Nephron (organoid): Measurements from ENCODE around the gene CDH19.

Experiments used
- H3K27ac Mint-ChIP-seq, 3 experiments: 2 replicates each; pipeline ENCODE4 v1.8.0; 2020; ENCODE audit warnings: mixed read lengths in 3 of 3, mild to moderate bottlenecking in 2 of 3, moderate library complexity in 1 of 3
- H3K27me3 Mint-ChIP-seq: 2 replicates; pipeline ENCODE4 v1.8.0; 2021; ENCODE audit warnings: low read depth, mild to moderate bottlenecking, moderate library complexity, mixed read lengths
- H3K36me3 Mint-ChIP-seq: 2 replicates; pipeline ENCODE4 v1.8.0; 2020; ENCODE audit warnings: low read depth, mixed read lengths
- H3K4me1 Mint-ChIP-seq: 2 replicates; pipeline ENCODE4 v1.8.0; 2020; ENCODE audit warnings: mixed read lengths
- H3K4me3 Mint-ChIP-seq, 3 experiments: 2 replicates each; pipeline ENCODE4 v1.8.0; 2020; ENCODE audit warnings: mild to moderate bottlenecking in 3 of 3, mixed read lengths in 3 of 3, moderate library complexity in 2 of 3
- H3K9me3 Mint-ChIP-seq: 2 replicates; pipeline ENCODE4 v1.8.0; 2020; ENCODE audit warnings: mixed read lengths
- TF ChIP-seq, protein P1 (sequence below), 3 experiments: fragments of 200-600 bp; sonication (generic); IDR thresholded peaks; one replicate each; pipeline ENCODE4 v1.5.0; 2021; ENCODE audit warnings: antibody characterized with exemption in 3 of 3; ENCODE audit not compliant: unreplicated experiment in 3 of 3

CDH19 gene

DNA sequence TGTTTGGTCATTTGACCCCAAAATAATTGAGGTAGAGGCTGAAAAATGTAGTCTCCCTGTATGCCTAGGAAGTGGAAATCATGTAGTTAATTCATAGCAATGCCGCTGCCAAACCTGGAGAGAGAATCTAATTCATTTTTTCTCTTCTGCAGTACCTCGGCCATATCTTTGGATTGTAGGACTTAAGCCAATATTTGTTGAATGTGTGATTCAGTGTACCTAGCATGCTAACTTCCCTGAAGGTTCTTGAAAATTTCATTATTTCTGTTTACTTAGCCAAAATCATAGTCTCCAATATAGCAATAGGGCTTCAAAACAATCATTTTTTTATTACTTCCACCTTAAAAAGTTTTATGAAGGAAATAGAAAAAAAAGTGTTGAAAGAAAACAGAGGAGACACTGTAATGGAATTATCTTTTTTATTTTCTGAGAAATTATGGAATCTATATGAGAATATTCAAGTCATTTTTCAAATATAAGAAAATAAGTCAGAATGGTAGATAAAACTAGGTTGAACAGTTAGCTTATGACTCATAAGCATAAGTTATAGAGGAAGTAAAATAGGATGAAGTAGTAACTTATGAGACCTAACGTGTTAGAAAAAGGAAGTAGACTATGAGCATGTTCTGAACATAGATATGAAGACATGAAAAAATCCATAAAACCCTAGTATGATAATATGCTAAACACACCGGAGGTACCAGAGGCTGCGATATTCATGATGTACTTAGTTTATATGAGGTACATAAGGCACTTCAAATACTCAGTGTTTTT lies 35.2 kb upstream of the CDH19 start:
- TF ChIP-seq, protein P1, sequence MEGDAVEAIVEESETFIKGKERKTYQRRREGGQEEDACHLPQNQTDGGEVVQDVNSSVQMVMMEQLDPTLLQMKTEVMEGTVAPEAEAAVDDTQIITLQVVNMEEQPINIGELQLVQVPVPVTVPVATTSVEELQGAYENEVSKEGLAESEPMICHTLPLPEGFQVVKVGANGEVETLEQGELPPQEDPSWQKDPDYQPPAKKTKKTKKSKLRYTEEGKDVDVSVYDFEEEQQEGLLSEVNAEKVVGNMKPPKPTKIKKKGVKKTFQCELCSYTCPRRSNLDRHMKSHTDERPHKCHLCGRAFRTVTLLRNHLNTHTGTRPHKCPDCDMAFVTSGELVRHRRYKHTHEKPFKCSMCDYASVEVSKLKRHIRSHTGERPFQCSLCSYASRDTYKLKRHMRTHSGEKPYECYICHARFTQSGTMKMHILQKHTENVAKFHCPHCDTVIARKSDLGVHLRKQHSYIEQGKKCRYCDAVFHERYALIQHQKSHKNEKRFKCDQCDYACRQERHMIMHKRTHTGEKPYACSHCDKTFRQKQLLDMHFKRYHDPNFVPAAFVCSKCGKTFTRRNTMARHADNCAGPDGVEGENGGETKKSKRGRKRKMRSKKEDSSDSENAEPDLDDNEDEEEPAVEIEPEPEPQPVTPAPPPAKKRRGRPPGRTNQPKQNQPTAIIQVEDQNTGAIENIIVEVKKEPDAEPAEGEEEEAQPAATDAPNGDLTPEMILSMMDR (IDR thresholded peaks at IDR 0.05; ENCODE audit: unreplicated experiment in 3 of 3), result no peak
- Mint-ChIP-seq H3K4me3 (no peak overlapping the region), H3K4me1 (no peaks in the 10 kb centered on the region), H3K9me3 (no peaks in the 10 kb centered on the region), H3K36me3 (no peaks in the 10 kb centered on the region), H3K27me3 (no peaks in the 10 kb centered on the region), H3K27ac (no peak overlapping the region)

DNA sequence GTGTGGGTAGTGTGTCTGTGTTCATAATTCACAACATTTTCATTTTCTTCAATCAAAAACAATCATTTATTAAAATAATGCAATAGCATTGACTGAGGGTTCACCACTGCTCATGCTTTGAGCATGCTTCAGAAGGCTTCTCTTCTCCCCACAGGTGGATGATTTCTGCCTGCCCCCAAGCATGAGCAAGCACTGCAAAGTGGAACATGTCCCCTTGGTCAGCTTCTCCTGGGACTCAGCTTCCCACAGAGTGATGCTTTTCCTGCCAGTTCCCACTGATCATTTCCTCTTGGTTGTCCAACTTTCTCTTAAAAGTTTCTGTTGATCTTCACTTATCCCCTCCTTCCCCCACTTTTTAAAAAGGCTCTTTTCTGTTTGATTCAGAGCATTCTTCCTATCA lies 31.5 kb upstream of the CDH19 start:
- no peak overlapping the region for H3K4me3 Mint-ChIP-seq
- TF ChIP-seq, protein P1 (IDR thresholded peaks at IDR 0.05; ENCODE audit: unreplicated experiment in 3 of 3), result no peak
- H3K27me3 Mint-ChIP-seq, result no peaks in the 10 kb centered on the region
- no peaks in the 10 kb centered on the region for H3K4me1 Mint-ChIP-seq
- no peak overlapping the region for H3K27ac Mint-ChIP-seq
- H3K9me3 Mint-ChIP-seq, result no peaks in the 10 kb centered on the region
- H3K36me3 Mint-ChIP-seq, result no peaks in the 10 kb centered on the region

DNA sequence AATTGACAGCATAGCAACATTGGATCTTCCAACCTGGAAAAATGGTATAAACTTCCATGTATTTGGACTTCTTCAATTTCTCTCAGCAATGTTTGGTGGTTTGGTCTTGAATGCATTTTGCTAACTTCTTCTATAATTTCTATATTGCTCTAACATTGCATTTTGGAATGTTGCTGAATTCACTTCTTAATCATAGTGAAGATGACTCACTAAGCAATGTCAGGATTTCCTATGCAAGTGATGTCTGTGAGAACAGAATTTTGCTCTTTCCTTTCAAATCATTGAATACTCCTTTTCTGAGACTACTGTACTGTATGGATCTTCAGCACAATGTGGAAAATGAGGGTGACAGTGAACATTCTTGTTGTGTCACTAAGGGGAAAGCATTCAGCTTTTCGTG lies 28.9 kb upstream of the CDH19 start:
- H3K27me3 Mint-ChIP-seq, result no peaks in the 10 kb centered on the region
- no peak overlapping the region for H3K4me3 Mint-ChIP-seq
- H3K27ac Mint-ChIP-seq, result no peak overlapping the region
- H3K36me3 Mint-ChIP-seq, result no peaks in the 10 kb centered on the region
- TF ChIP-seq, protein P1 (IDR thresholded peaks at IDR 0.05; ENCODE audit: unreplicated experiment in 3 of 3), result no peak
- H3K4me1 Mint-ChIP-seq, result no peaks in the 10 kb centered on the region
- H3K9me3 Mint-ChIP-seq, result no peaks in the 10 kb centered on the region

DNA sequence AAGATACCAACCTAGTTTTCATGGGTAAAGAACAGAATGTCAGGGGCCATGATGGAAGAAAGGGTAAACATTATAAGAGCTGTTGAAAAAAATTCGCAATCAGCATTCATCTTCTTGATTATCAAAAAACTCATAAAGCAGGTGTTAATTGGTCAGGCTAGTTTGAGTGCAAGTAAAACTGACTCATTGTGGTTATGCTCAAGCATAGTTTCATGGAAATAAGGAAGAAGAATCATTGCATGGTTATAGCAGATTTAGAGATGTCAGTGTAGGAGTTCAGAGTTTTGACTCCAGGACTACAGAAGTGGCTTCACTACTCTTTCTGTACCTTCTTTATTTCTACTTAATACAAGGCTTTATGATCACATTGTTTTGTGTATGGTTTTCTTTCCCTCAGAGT lies 26.9 kb upstream of the CDH19 start:
- TF ChIP-seq, protein P1 (IDR thresholded peaks at IDR 0.05; ENCODE audit: unreplicated experiment in 3 of 3), result no peak
- Mint-ChIP-seq H3K9me3 (no peaks in the 10 kb centered on the region), H3K4me1 (no peaks in the 10 kb centered on the region), H3K27me3 (no peaks in the 10 kb centered on the region), H3K4me3 (no peak overlapping the region), H3K36me3 (no peaks in the 10 kb centered on the region), H3K27ac (no peak overlapping the region)

DNA sequence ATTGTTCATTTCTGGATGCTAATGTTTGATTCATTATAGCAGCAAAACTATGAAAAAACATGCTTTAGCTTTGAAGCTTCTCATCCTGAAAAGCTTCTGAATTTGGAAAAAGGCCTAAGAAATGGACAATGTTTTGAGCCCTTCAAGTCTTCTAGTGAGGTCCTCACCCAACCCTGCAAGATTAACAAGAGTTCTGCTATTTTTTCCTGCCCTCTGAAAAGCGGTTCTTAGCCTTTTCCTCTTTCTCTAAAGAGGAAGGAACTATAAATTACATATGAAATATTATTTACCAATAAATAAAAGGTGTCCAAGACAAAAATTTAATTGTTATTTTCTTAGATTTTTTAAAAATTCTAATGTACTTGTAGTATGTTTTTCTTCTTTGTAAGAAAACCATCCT lies 19.9 kb upstream of the CDH19 start:
- no peak overlapping the region for H3K27ac Mint-ChIP-seq
- no peaks in the 10 kb centered on the region for H3K36me3 Mint-ChIP-seq
- TF ChIP-seq, protein P1 (IDR thresholded peaks at IDR 0.05; ENCODE audit: unreplicated experiment in 3 of 3), result no peak
- no peak overlapping the region for H3K4me3 Mint-ChIP-seq
- H3K27me3 Mint-ChIP-seq, result no peaks in the 10 kb centered on the region
- no peaks in the 10 kb centered on the region for H3K9me3 Mint-ChIP-seq
- H3K4me1 Mint-ChIP-seq, result no peaks in the 10 kb centered on the region
